Activated gamma-delta T cell treated with anti-CD3 and anti-CD28 coated beads, Interleukin-2, amount 50 U/mL, for 16 hours (primary cell): ENCODE measurements around the gene ACTR1B.
"Not testable (repeated sequence)": the region's sequence is repeated elsewhere in the genome, so short reads cannot be mapped to it uniquely, and the experiment has no call there.

ENCODE experiments used
- DNase-seq: peaks from one replicate; pipeline ENCODE4 v3.0.0-alpha.2; 2020; ENCODE audit warnings: low read depth

ACTR1B gene

GRCh38 chr2:97663962-97664635, at the start of gene ACTR1B:
Gene ACTR1B, minus strand, starts transcription at chr2:97664044. Its CDS starts 154 bp downstream, at chr2:97663890.
- peak; percentile 96 for DNase-seq

DNA sequence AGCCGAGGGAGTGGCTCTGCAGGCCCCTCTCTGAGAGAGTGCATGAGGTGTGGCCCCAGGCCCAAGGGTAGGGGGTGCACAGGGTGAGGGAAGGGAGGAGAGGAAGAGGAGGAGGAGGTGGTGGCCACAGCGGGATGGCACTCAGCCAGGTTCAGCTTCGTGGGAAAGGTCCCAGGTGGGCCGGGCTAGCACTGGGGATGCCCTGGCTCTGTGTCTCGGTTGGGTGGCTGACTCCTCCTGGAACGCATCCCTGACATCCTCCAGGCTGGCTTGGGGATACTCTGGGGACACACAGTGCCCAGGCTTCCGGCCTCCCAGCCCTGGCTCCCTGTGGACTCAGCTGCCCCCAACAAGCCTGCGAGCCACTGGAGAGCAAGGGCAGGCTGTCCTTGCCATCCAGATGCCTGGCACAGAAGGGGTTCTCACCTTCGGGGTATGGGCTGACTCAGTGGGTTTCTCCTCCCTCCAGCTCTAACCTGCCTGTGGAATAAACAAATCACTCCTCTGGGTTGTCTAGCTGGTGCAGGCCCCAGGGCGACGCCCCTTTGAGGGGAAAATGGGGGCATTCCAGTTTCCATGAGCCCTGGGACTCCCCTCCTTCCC, 49.0 kb upstream of the ACTR1B start:
- no peak for DNase-seq

- not testable (repeated sequence) for DNase-seq
Observed at GRCh38 chr2:97712175-97712574, 48.3 kb upstream of the ACTR1B start.

GRCh38 chr2:97711394-97711711, 47.5 kb upstream of the ACTR1B start:
- no peak for DNase-seq

DNA sequence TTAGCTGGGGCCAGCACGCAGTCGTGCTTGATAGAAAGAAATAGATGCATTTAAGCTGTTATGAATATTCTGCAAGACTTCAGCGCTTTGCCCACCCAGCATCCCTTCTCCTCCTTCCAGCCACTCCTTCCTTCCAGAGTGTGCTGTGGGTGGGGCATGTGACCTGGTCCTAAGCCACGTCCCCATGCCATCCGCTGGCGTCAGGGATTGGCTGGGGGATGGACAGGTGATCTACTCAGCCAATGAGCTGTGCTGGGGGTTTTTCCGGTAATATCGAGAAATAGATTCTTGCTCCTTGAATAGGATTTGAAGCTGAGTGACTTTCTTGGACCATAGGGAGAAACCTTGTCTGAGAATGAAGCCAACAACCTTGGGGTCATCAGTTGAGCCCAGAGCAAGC, 44.8 kb upstream of the ACTR1B start:
- DNase-seq: no peak

DNA sequence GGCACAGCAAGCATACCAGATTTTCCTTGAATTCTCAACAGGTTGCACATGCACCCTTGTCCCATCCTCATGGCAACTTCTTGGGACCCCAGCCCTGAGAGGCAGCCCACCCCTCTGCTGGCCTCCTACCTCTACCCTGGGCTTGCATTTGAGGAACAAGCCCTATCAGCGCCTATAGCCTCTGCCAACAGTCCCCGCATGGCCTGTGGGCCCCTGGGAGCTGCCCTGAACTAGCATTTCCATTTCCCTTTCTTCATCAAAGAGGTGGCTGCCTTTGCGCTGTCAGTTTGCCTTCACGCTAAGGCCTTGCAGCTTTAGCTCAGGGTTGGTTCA, 44.2 kb upstream of the ACTR1B start:
- DNase-seq: no peak

DNA sequence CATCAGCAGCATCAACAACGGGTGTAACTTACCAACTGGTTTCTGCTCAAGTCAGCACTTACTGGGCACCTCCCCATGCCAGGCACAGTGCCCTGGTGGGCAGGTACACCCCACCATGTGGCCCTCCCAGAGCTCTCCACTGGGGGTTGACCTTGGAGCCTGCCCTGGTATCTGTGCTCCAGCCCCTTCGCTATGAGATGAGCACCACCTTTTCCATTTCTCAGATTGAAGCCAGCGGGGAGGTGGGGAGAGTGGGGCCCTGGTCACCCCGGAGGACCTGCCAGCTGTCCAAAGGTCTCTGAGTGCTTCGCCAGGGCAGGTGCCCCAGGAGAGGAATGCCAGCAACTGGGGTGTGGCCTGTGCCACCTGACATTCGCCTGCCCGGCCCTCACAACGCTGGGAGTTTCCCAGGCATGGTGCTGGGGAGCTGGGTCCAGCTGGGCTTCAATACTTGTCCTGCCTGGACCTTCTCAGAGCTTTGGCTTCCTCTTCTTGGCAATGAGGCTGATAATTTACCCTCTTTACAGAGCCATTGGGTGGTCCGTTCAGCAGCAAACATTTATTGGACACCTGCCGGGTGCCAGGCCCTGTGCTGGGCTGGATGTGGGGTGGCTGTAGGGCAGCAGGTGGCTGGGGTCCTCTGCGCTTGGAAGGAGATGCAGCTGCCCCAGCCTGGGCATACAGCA, 43.7 kb upstream of the ACTR1B start:
- DNase-seq: no peak

GRCh38 chr2:97706708-97707345, 43.0 kb upstream of the ACTR1B start:
- no peak for DNase-seq

- DNase-seq: no peak
Observed at GRCh38 chr2:97706112-97706511, 42.3 kb upstream of the ACTR1B start.

GRCh38 chr2:97704989-97705388, 41.1 kb upstream of the ACTR1B start:
- DNase-seq: no peak

GRCh38 chr2:97703741-97704140, 39.9 kb upstream of the ACTR1B start:
- no peak for DNase-seq

- DNase-seq: no peak
Observed at GRCh38 chr2:97702731-97703470, 39.1 kb upstream of the ACTR1B start.

- DNase-seq: no peak
Observed at GRCh38 chr2:97701851-97702465, 38.1 kb upstream of the ACTR1B start.

GRCh38 chr2:97701186-97701585, 37.3 kb upstream of the ACTR1B start:
- DNase-seq: no peak

DNA sequence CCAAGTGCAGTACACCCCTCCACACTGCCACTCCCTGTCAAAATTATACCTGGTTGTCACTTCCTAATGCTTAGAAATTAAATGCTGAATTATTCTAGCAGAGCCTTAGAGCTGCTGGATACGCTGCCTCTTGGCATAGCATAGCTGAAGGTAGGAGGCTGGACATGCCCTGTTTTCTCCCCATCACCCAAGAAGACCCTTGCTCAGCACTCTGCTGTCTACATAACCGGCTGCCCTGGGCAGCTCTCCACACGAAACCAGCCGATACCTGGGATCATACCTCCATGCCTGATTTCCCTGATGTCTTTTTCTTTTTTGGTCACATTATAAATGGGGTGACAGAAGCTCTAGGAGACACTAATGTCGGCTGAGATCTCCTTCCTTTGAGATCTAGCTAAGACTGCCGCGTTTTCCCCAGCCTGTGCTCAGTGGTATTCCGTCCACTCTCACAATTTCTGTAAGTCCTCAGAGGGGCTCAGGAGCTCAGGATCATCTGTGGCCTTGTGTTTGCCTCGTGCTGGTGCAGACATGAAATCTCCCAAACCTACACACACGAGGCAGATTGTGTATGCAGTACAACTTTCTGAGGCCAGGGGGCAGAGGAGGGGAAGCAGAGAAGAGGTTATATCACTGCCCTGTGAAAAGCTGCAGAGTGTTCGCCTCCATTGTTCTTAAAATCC, 36.1 kb upstream of the ACTR1B start:
- peak; percentile 58 for DNase-seq

DNA sequence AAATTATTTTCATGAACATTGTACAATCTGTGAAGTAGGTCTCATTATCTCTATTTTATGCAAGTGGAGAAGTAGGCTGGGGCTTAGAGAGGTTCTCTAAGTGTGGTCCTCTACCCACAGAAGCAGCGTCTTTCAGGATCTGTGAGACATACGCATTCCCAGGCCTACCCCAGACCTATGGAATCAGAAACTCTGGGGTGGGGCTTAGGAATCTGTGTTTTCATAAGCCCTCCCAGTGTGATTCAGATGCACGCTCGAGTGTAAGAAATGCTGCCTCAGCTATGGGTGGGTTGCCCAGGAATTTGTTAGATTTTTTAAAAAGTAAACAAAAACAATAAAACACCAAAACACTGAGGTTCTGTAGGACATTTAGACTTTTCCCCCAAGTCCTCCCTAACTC, 34.7 kb upstream of the ACTR1B start:
- DNase-seq: no peak

DNA sequence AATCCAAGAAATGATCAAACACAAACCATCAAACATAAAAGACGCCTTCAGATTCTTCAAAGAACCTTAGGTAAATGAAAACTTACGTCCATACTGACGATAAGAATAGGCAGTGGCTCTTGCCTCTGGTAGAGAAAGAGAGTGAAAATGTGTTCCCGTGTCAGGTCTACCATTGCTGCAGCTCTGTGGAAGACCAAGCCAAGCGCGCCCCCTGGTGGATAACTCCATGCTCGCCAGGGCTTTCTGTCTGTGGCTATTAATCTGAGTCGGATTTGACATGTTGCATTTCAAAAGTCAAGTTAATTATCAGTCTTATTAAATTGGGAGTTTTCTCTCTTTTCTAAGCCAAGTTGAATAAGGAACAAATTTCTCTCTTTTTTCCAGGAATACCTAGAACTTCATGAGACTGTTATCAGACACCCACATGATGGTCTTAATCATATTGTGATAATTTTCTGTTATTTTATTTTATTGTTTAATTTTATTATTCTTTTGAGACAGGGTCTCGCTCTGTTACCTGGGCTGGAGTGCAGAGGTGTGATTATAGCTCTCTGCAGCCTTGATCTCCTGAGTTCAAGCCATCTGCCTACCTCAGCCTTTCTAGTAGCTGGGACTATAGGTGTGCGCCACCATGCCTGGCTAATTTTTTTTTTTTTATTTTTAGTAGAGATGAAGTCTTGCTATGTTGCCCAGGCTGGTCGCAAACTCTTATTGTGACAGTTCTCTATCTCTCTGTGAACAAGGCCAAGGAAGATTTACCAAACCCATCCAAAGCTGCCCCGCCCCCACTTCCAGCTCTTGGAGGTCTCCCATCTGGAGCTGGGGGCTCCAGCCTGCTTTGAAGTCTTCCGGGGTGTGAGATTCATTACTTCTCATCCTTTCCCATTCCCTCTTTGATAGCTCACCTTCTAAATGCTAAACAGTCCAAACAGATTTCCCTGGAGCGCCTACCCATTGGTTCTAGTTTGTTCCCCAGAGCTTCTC, 33.7 kb upstream of the ACTR1B start:
- peak; percentile 92 for DNase-seq

DNA sequence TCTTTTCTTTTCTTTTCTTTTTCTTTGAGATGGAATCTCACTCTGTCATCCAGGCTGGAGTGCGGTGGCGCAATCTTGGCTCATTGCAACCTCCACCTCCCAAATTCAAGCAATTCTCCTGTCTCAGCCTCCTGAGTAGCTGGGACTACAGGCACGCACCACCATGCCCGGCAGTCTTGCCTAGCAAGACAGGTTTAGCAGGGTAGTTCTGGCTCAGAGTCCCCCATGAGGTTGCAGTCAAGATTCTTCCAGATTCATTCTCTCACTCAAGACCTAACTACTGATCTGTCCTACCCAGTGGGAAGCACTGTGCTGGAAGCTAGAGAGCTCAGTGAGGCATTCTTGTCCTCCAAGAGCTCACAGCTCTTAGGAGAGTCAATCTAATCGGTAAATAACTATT, 31.9 kb upstream of the ACTR1B start:
- DNase-seq: no peak

DNA sequence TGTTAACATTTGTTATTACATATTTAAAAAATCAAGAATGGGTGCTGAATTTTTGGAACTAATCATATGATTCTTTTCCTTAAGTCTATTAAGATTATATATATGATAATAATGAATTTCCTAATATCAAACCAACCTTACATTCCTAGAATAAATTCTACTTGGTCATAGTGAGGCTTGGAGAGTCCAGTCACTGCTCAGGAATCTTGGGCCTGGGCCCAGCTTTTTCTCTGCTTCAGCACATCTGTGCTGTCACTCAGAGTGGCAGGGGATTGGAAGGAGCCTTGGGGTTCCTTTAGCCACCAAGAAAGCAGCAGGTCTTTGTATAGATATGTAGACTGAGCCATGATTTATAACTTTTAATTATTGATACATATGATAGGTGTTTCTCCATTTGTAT, 29.6 kb upstream of the ACTR1B start:
- no peak for DNase-seq

GRCh38 chr2:97691166-97691565, 27.3 kb upstream of the ACTR1B start:
- DNase-seq: no peak
